G401.6 (cell line): Measurements from ENCODE around the gene MICAL3.

Experiments used
- FAIRE-seq: peaks from 2 replicates; lab custom pipeline; 2012; peaks lifted over from hg19 to GRCh38; lab: Jason Lieb, UNC

Gene MICAL3

GRCh38 chr22:17788528-17789378 lies 235.6 kb downstream of the MICAL3 start:
- no peak for FAIRE-seq

- no peak for FAIRE-seq
These were observed 236.5 kb downstream of the MICAL3 start for GRCh38 chr22:17787716-17788330.

GRCh38 chr22:17787241-17787640 lies 237.1 kb downstream of the MICAL3 start:
- no peak for FAIRE-seq

GRCh38 chr22:17786435-17787161 lies 237.8 kb downstream of the MICAL3 start:
- no peak for FAIRE-seq

GRCh38 chr22:17785185-17786184 lies 238.9 kb downstream of the MICAL3 start:
- FAIRE-seq = no peak

GRCh38 chr22:17784776-17785175 lies 239.6 kb downstream of the MICAL3 start:
- FAIRE-seq = no peak

- FAIRE-seq = no peak
These were observed 240.4 kb downstream of the MICAL3 start for GRCh38 chr22:17783773-17784480.

- no peak for FAIRE-seq
These were observed 241.0 kb downstream of the MICAL3 start for GRCh38 chr22:17783312-17783711.

GRCh38 chr22:17782621-17783020 lies 241.7 kb downstream of the MICAL3 start:
- FAIRE-seq = no peak

GRCh38 chr22:17782158-17782557 lies 242.2 kb downstream of the MICAL3 start:
- no peak for FAIRE-seq

- no peak for FAIRE-seq
These were observed 242.9 kb downstream of the MICAL3 start for GRCh38 chr22:17781319-17782031.

GRCh38 chr22:17780741-17781318 lies 243.5 kb downstream of the MICAL3 start:
- no peak for FAIRE-seq

- FAIRE-seq = no peak
These were observed 244.1 kb downstream of the MICAL3 start for GRCh38 chr22:17780116-17780740.

GRCh38 chr22:17779286-17780115 lies 244.9 kb downstream of the MICAL3 start:
- FAIRE-seq = no peak

GRCh38 chr22:17778412-17778976 lies 245.9 kb downstream of the MICAL3 start:
- FAIRE-seq = no peak

- no peak for FAIRE-seq
These were observed 246.7 kb downstream of the MICAL3 start for GRCh38 chr22:17777717-17778044.

GRCh38 chr22:17777005-17777716 lies 247.2 kb downstream of the MICAL3 start:
- no peak for FAIRE-seq
